Loucy (cell line): ENCODE data around the gene SP6.

Source experiments
- H2AFZ ChIP-seq: fragments of 200-600 bp; sonication (generic); 2 replicates; pipeline ENCODE4 v1.6.0; 2016; ENCODE audit warnings: antibody characterized with exemption, mild to moderate bottlenecking, low read length, moderate library complexity
- H3F3A ChIP-seq: fragments of 200-600 bp; 2 replicates; pipeline ENCODE4 v1.6.0; 2016; ENCODE audit warnings: antibody characterized with exemption, low read depth, mild to moderate bottlenecking
- H3K27me3 ChIP-seq: fragments of 200-600 bp; sonication (generic); 2 replicates; pipeline ENCODE4 v1.6.1; 2014; ENCODE audit warnings: low read length, mild to moderate bottlenecking; ENCODE audit not compliant: insufficient read depth, poor library complexity, severe bottlenecking
- H3K36me3 ChIP-seq: fragments of 200-600 bp; sonication (generic); 2 replicates; pipeline ENCODE4 v1.6.1; 2016; ENCODE audit warnings: low read length; ENCODE audit not compliant: insufficient read depth
- H3K4me1 ChIP-seq: fragments of 200-600 bp; sonication (generic); 2 replicates; pipeline ENCODE4 v1.5.1; 2014; ENCODE audit warnings: low read length, mild to moderate bottlenecking; ENCODE audit not compliant: insufficient read depth, poor library complexity, severe bottlenecking
- H3K4me2 ChIP-seq: fragments of 200-600 bp; sonication (generic); 2 replicates; pipeline ENCODE4 v1.6.0; 2014; ENCODE audit warnings: antibody characterized with exemption, low read length, low read depth, mild to moderate bottlenecking; ENCODE audit not compliant: poor library complexity, severe bottlenecking
- H3K4me3 ChIP-seq: fragments of 200-600 bp; sonication (generic); 2 replicates; pipeline ENCODE4 v1.5.1; 2014; ENCODE audit warnings: low read length, mild to moderate bottlenecking, mixed read lengths; ENCODE audit not compliant: poor library complexity, severe bottlenecking
- H3K79me2 ChIP-seq: fragments of 200-600 bp; sonication (generic); 2 replicates; pipeline ENCODE4 v1.6.1; 2014; ENCODE audit warnings: low read length; ENCODE audit not compliant: insufficient read depth
- H3K9ac ChIP-seq: fragments of 200-600 bp; sonication (generic); 2 replicates; pipeline ENCODE4 v1.6.0; 2014; ENCODE audit warnings: mild to moderate bottlenecking, low read depth, low read length, moderate library complexity; ENCODE audit not compliant: poor library complexity, severe bottlenecking
- H3K9me2 ChIP-seq: fragments of 200-600 bp; sonication (generic); replicated peaks from 2 replicates; pipeline ENCODE4 v1.6.1; 2016; ENCODE audit warnings: low read depth, low read length, mixed read lengths
- H3K9me3 ChIP-seq: fragments of 200-600 bp; sonication (generic); 2 replicates; pipeline ENCODE4 v1.6.1; 2014; ENCODE audit warnings: mild to moderate bottlenecking, antibody characterized with exemption, low read length, low read depth; ENCODE audit not compliant: insufficient read depth
- H4K20me1 ChIP-seq: fragments of 200-600 bp; sonication (generic); 2 replicates; pipeline ENCODE4 v1.6.0; 2014; ENCODE audit warnings: antibody characterized with exemption, low read length, mild to moderate bottlenecking; ENCODE audit not compliant: insufficient read depth, poor library complexity, severe bottlenecking
- EZH2phosphoT487 ChIP-seq: fragments of 200-600 bp; IDR thresholded peaks from 2 replicates; pipeline ENCODE4 v1.6.1; 2018; ENCODE audit warnings: antibody characterized with exemption, mild to moderate bottlenecking, moderate library complexity, borderline replicate concordance
- TF ChIP-seq, protein P1 (sequence below): fragments of 200-600 bp; sonication (generic); conservative IDR thresholded peaks from 2 replicates; pipeline ENCODE4 v1.5.1; 2014; ENCODE audit warnings: mild to moderate bottlenecking, antibody characterized with exemption, low read length

SP6 gene

DNA sequence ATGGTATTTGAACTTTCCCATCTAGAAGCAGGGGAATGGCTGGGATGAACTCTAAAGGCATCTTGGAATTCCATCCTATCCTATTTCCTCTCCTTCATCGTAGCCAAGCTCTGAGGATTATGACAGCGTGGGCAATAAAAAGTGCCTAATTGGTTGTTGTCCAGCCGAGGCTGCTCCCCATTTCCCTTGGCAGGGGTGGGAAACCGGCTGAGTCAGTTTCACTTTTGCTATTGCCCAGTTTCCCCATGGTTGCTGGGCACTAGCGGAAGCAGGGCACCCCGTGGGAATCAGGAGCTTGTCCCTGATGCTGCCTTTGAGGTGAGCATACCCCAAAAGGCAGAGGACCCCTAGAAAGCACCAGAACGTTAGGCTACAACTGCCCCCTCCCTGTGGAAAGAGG is 31.3 kb upstream of the SP6 start:
- Histone ChIP-seq H3K4me2 (no peak overlapping the region), H3K4me3 (no peak overlapping the region), H3K9me2 (no peaks in the 10 kb centered on the region), H3K4me1 (no peaks in the 10 kb centered on the region), H3K9me3 (no peaks in the 10 kb centered on the region), H4K20me1 (no peaks in the 10 kb centered on the region), H3K79me2 (no peaks in the 10 kb centered on the region), H3K36me3 (no peaks in the 10 kb centered on the region), H3K27me3 (no peaks in the 10 kb centered on the region), H3F3A (no peaks in the 10 kb centered on the region), H3K9ac (no peak overlapping the region), H2AFZ (no peak overlapping the region)
- TF ChIP-seq EZH2phosphoT487: no peak
- TF ChIP-seq, protein P1, sequence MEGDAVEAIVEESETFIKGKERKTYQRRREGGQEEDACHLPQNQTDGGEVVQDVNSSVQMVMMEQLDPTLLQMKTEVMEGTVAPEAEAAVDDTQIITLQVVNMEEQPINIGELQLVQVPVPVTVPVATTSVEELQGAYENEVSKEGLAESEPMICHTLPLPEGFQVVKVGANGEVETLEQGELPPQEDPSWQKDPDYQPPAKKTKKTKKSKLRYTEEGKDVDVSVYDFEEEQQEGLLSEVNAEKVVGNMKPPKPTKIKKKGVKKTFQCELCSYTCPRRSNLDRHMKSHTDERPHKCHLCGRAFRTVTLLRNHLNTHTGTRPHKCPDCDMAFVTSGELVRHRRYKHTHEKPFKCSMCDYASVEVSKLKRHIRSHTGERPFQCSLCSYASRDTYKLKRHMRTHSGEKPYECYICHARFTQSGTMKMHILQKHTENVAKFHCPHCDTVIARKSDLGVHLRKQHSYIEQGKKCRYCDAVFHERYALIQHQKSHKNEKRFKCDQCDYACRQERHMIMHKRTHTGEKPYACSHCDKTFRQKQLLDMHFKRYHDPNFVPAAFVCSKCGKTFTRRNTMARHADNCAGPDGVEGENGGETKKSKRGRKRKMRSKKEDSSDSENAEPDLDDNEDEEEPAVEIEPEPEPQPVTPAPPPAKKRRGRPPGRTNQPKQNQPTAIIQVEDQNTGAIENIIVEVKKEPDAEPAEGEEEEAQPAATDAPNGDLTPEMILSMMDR: no peak

DNA sequence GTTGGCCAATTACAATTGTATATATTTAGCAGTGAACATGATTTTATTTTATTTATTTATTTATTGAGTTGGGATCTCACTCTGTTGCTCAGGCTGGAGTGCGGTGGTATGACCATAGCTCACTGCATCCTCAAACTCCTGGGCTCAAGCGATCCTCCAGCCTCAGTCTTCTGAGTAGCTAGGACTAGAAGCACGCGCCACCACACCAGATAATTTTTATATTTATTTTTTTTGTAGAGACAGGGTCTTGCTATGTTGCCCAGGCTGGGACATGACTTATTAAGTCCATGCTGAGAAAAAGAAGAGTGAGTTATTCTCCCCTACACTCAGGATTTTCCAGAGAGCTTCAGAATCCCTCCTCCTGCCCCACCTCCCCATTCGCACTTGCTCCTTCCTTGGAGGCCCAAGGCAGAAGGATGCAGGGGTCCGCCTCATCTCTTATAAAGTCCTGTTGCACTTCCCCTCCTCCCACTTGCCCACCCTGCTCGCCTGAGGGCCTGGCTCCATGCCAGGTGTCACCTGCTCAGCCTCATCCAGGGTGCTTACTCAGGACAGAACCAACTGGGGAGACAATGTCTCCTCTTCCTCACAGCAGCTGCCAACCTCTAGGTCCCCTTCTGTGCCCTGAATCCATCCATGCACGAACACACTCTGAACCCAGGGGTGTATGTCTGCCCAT is 29.0 kb upstream of the SP6 start:
- H3K4me1 ChIP-seq: no peaks in the 10 kb centered on the region
- H3K9ac ChIP-seq: no peak overlapping the region
- no peaks in the 10 kb centered on the region for H3K79me2 ChIP-seq
- no peak overlapping the region for H3K4me2 ChIP-seq
- H3K27me3 ChIP-seq: no peaks in the 10 kb centered on the region
- no peaks in the 10 kb centered on the region for H4K20me1 ChIP-seq
- H3K36me3 ChIP-seq: no peaks in the 10 kb centered on the region
- no peak overlapping the region for H2AFZ ChIP-seq
- TF ChIP-seq EZH2phosphoT487: no peak
- TF ChIP-seq, protein P1: no peak
- H3K9me3 ChIP-seq: no peaks in the 10 kb centered on the region
- no peak overlapping the region for H3K4me3 ChIP-seq
- no peaks in the 10 kb centered on the region for H3F3A ChIP-seq
- no peaks in the 10 kb centered on the region for H3K9me2 ChIP-seq

DNA sequence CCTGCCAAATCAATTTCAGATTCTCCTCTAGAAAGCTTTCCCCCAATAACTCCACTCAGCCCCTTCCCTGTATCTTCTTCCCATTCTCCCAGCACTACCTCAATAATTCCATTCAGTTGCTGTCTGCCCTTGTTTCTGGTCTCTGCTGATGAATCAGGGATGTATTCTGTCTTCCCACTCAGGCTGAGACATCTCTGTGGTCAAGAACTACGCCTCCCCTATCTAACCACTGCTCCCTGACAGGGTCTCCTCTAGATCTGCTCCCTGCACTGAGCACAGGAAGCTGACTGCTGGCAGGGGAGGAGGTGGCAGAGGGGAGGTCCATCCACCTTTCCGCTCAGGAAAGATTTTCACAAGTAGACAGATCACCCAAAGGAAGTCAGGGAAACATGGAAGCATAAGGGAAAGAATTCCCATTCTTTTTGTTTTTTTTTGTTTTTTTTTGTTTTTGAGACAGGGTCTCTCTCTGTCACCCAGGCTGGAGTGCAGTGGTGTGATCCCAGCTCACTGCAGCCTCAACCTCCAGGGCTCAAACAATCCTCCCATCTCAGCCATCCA is 28.1 kb upstream of the SP6 start:
- TF ChIP-seq, protein P1: no peak
- no peak for TF ChIP-seq EZH2phosphoT487
- Histone ChIP-seq H3K4me2 (no peak overlapping the region), H2AFZ (no peak overlapping the region), H3K27me3 (no peaks in the 10 kb centered on the region), H4K20me1 (no peaks in the 10 kb centered on the region), H3K4me1 (no peaks in the 10 kb centered on the region), H3K9me3 (no peaks in the 10 kb centered on the region), H3K79me2 (no peaks in the 10 kb centered on the region), H3K9ac (no peak overlapping the region), H3F3A (no peaks in the 10 kb centered on the region), H3K4me3 (no peak overlapping the region), H3K9me2 (no peaks in the 10 kb centered on the region), H3K36me3 (no peaks in the 10 kb centered on the region)
